Measurements from ENCODE around the gene SERPINA10.

The SERPINA10 gene

GRCh38 chr14:94330432-94330831, 37.4 kb upstream of the SERPINA10 start:
- no peaks in the 10 kb centered on the region for H3K36me3 ChIP-seq
- no peaks in the 10 kb centered on the region for H3K4me1 ChIP-seq (ENCODE audit: control insufficient read depth in 1 of 2, insufficient read depth in 1 of 2, low read depth in 1 of 2, low read length in 1 of 2)
- H3K9me3 ChIP-seq = no peaks in the 10 kb centered on the region
- TF ChIP-seq, protein P1, sequence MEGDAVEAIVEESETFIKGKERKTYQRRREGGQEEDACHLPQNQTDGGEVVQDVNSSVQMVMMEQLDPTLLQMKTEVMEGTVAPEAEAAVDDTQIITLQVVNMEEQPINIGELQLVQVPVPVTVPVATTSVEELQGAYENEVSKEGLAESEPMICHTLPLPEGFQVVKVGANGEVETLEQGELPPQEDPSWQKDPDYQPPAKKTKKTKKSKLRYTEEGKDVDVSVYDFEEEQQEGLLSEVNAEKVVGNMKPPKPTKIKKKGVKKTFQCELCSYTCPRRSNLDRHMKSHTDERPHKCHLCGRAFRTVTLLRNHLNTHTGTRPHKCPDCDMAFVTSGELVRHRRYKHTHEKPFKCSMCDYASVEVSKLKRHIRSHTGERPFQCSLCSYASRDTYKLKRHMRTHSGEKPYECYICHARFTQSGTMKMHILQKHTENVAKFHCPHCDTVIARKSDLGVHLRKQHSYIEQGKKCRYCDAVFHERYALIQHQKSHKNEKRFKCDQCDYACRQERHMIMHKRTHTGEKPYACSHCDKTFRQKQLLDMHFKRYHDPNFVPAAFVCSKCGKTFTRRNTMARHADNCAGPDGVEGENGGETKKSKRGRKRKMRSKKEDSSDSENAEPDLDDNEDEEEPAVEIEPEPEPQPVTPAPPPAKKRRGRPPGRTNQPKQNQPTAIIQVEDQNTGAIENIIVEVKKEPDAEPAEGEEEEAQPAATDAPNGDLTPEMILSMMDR (IDR thresholded peaks at IDR 0.05) = no peak
- no peak overlapping the region for H3K4me3 ChIP-seq (ENCODE audit: low read depth in 1 of 2, low read length in 1 of 2)
- peaks cover 38% of the 10 kb centered on the region for H3K27me3 ChIP-seq
- no peak overlapping the region for H3K27ac ChIP-seq

GRCh38 chr14:94329857-94330256, 36.8 kb upstream of the SERPINA10 start:
- Histone ChIP-seq H3K36me3 (no peaks in the 10 kb centered on the region), H3K27me3 (peaks cover 34% of the 10 kb centered on the region), H3K27ac (no peak overlapping the region), H3K9me3 (no peaks in the 10 kb centered on the region), H3K4me1 (ENCODE audit: control insufficient read depth in 1 of 2, insufficient read depth in 1 of 2, low read depth in 1 of 2, low read length in 1 of 2) (no peaks in the 10 kb centered on the region), H3K4me3 (ENCODE audit: low read depth in 1 of 2, low read length in 1 of 2) (no peak overlapping the region)
- TF ChIP-seq, protein P1 (IDR thresholded peaks at IDR 0.05) = no peak

- H3K27me3 ChIP-seq = peaks cover 31% of the 10 kb centered on the region
- no peaks in the 10 kb centered on the region for H3K9me3 ChIP-seq
- no peaks in the 10 kb centered on the region for H3K36me3 ChIP-seq
- TF ChIP-seq, protein P1 (IDR thresholded peaks at IDR 0.05) = no peak
- H3K4me3 ChIP-seq (ENCODE audit: low read depth in 1 of 2, low read length in 1 of 2) = no peak overlapping the region
- H3K27ac ChIP-seq = no peak overlapping the region
- no peaks in the 10 kb centered on the region for H3K4me1 ChIP-seq (ENCODE audit: control insufficient read depth in 1 of 2, insufficient read depth in 1 of 2, low read depth in 1 of 2, low read length in 1 of 2)
Observed at GRCh38 chr14:94328196-94328595, 35.1 kb upstream of the SERPINA10 start.

GRCh38 chr14:94322648-94323570, 29.8 kb upstream of the SERPINA10 start, which contains the start of gene SERPINA6:
SERPINA6 (minus strand) TSS chr14:94323336; CDS start chr14:94314648, 8,688 bp downstream.
- TF ChIP-seq, protein P1 (IDR thresholded peaks at IDR 0.05) = no peak

GRCh38 chr14:94321421-94322271, 28.6 kb upstream of the SERPINA10 start:
- no peaks in the 10 kb centered on the region for H3K9me3 ChIP-seq
- H3K36me3 ChIP-seq = no peaks in the 10 kb centered on the region
- peaks cover 14% of the 10 kb centered on the region for H3K27me3 ChIP-seq
- TF ChIP-seq, protein P1 (IDR thresholded peaks at IDR 0.05) = no peak
- no peak overlapping the region for H3K4me3 ChIP-seq (ENCODE audit: low read depth in 1 of 2, low read length in 1 of 2)
- no peaks in the 10 kb centered on the region for H3K4me1 ChIP-seq (ENCODE audit: control insufficient read depth in 1 of 2, insufficient read depth in 1 of 2, low read depth in 1 of 2, low read length in 1 of 2)
- H3K27ac ChIP-seq = no peak overlapping the region

More at GRCh38 chr14:94322648-94323570, 29.8 kb upstream of the SERPINA10 start, which contains the start of gene SERPINA6:
- Histone ChIP-seq H3K27ac (no peak within 1 kb of the TSS), H3K4me1 (ENCODE audit: control insufficient read depth in 1 of 2, insufficient read depth in 1 of 2, low read depth in 1 of 2, low read length in 1 of 2) (no peaks in the 10 kb centered on the region), H3K27me3 (peaks cover 8% of the 10 kb centered on the region), H3K36me3 (no peaks in the 10 kb centered on the region), H3K9me3 (no peaks in the 10 kb centered on the region), H3K4me3 (ENCODE audit: low read depth in 1 of 2, low read length in 1 of 2) (no peak within 1 kb of the TSS)
